Keratinocyte (primary cell): Measurements from ENCODE around the gene ATP5F1D. TPM values are rescaled to one million over a fixed set of nuclear protein-coding genes. Genes with fewer than 3 reads are reported as not detected.

Experiments used
- DNase-seq: peaks from one replicate; pipeline ENCODE4 v3.0.0-alpha.2; 2011; ENCODE audit warnings: low read depth, missing footprints, low spot score
- FAIRE-seq: peaks from 2 replicates; lab custom pipeline; 2011; peaks lifted over from hg19 to GRCh38; lab: Jason Lieb, UNC
- H2AFZ ChIP-seq: 2 replicates; pipeline ENCODE4 v1.6.0; 2012; ENCODE audit warnings: low read length, control low read depth, inconsistent platforms; ENCODE audit not compliant: control insufficient read depth
- H3K27ac ChIP-seq: 2 replicates; pipeline ENCODE4 v1.5.1; 2011; ENCODE audit warnings: low read length; ENCODE audit not compliant: control insufficient read depth, insufficient read depth
- H3K27me3 ChIP-seq: 3 replicates; pipeline ENCODE4 v1.6.0; 2011; ENCODE audit warnings: low read length; ENCODE audit not compliant: control insufficient read depth, insufficient read depth; ENCODE audit errors: extremely low read depth
- H3K36me3 ChIP-seq, 2 experiments: 2 replicates in 1 of 2; 3 replicates in 1 of 2; pipeline ENCODE4 v1.5.1; 2011; ENCODE audit warnings: low read length in 2 of 2, mild to moderate bottlenecking in 1 of 2; ENCODE audit not compliant: control insufficient read depth in 2 of 2, insufficient read depth in 2 of 2; ENCODE audit errors: extremely low read depth in 1 of 2
- H3K4me1 ChIP-seq: 3 replicates; pipeline ENCODE4 v1.5.1; 2011; ENCODE audit warnings: low read length; ENCODE audit not compliant: control insufficient read depth, insufficient read depth; ENCODE audit errors: extremely low read depth
- H3K4me2 ChIP-seq: 3 replicates; pipeline ENCODE4 v1.6.0; 2011; ENCODE audit warnings: low read depth, low read length; ENCODE audit not compliant: control insufficient read depth, insufficient read depth; ENCODE audit errors: extremely low read depth
- H3K4me3 ChIP-seq, 3 experiments: fragments of 200-600 bp in 1 of 3; sonication (generic) in 1 of 3; 2 replicates in 2 of 3; 3 replicates in 1 of 3; pipeline ENCODE4 v1.5.1; 2011 to 2016; ENCODE audit warnings: low read length in 3 of 3, mild to moderate bottlenecking in 3 of 3, control low read depth in 2 of 3, inconsistent platforms in 1 of 3, low read depth in 1 of 3, mixed read lengths in 1 of 3, mixed run types in 1 of 3, moderate library complexity in 1 of 3; ENCODE audit not compliant: control insufficient read depth in 2 of 3, insufficient read depth in 2 of 3; ENCODE audit errors: extremely low read depth in 1 of 3
- H3K79me2 ChIP-seq: 2 replicates; pipeline ENCODE4 v1.6.0; 2012; ENCODE audit warnings: low read length; ENCODE audit not compliant: control insufficient read depth, insufficient read depth
- H3K9ac ChIP-seq: 3 replicates; pipeline ENCODE4 v1.6.0; 2011; ENCODE audit warnings: low read length; ENCODE audit not compliant: control insufficient read depth, insufficient read depth; ENCODE audit errors: extremely low read depth
- H3K9me1 ChIP-seq: 3 replicates; pipeline ENCODE4 v1.6.0; 2011; ENCODE audit warnings: low read length; ENCODE audit not compliant: control insufficient read depth, insufficient read depth; ENCODE audit errors: extremely low read depth
- H3K9me3 ChIP-seq: 2 replicates; pipeline ENCODE4 v1.5.1; 2012; ENCODE audit warnings: low read depth, low read length; ENCODE audit not compliant: control insufficient read depth
- H4K20me1 ChIP-seq: 3 replicates; pipeline ENCODE4 v1.6.0; 2011; ENCODE audit warnings: low read length; ENCODE audit not compliant: control insufficient read depth, insufficient read depth; ENCODE audit errors: extremely low read depth
- CTCF ChIP-seq, 3 experiments: IDR thresholded peaks in 1 of 3; conservative IDR thresholded peaks in 1 of 3; optimal IDR thresholded peaks in 1 of 3; 2 replicates in 2 of 3; 3 replicates in 1 of 3; pipeline versions ENCODE3 to v1.5.1; 2011; ENCODE audit warnings: low read length in 3 of 3, mild to moderate bottlenecking in 3 of 3, moderate library complexity in 2 of 3, control low read depth in 1 of 3, inconsistent platforms in 1 of 3; ENCODE audit not compliant: insufficient read depth in 2 of 3; ENCODE audit errors: extremely low read depth in 1 of 3
- EZH2 ChIP-seq: IDR thresholded peaks from one replicate; pipeline ENCODE4 v1.6.1; 2012; ENCODE audit warnings: inconsistent platforms, mild to moderate bottlenecking, low read length, moderate library complexity
- dilution Hi-C: fragments of 300-500 bp; cut with MboI; formaldehyde crosslinking; loops from one replicate; pipeline ENCODE4 v1.7.0; 2020; ENCODE audit warnings: low sequenced_read_pairs; ENCODE audit not compliant: extremely low pct_ligation_motif_present
- polyA plus RNA-seq, 5 experiments: library from polyadenylated mRNA; depleted of rRNA in 3 of 5; stranded (reverse) in 3 of 5; stranded (forward) in 1 of 5; unstranded in 1 of 5; fragments of >200 nt; gene quantifications; 1 replicate in 1 of 5; 2 replicates in 3 of 5; 3 replicates in 1 of 5; pipeline versions ENCODE4 v1.2.1 to v1.2.3, GENCODE V29; 2011 to 2012; ENCODE audit warnings: missing spikeins in 2 of 5, low read depth in 1 of 5, low replicate concordance in 1 of 5

ATP5F1D gene
- polyA plus RNA-seq, 1 donor (not counting 4 experiments of a cell fraction or from before 2014, with no cell fraction given), result 51.3 TPM

- no peaks in the 10 kb centered on the region for H3K9me3 ChIP-seq
- no peaks in the 10 kb centered on the region for H3K9me1 ChIP-seq
- TF ChIP-seq EZH2, result no peak
- no peak for TF ChIP-seq CTCF (optimal IDR thresholded peaks at IDR 0.05 in 1 of 3, IDR thresholded peaks at IDR 0.05 in 1 of 3, conservative IDR thresholded peaks at IDR 0.05 in 1 of 3; ENCODE audit: extremely low read depth in 1 of 3, insufficient read depth in 2 of 3, low read length in 3 of 3)
- no peak overlapping the region for H3K4me2 ChIP-seq
- H3K79me2 ChIP-seq, result no peaks in the 10 kb centered on the region
- no peaks in the 10 kb centered on the region for H3K36me3 ChIP-seq
- no peak overlapping the region for H3K9ac ChIP-seq
- H3K4me3 ChIP-seq, result no peak overlapping the region
- FAIRE-seq, result no peak
- no peak for DNase-seq
- peaks cover 91% of the 10 kb centered on the region for H3K27me3 ChIP-seq
- peaks cover 3% of the 10 kb centered on the region for H4K20me1 ChIP-seq
- H2AFZ ChIP-seq, result no peak overlapping the region
- no peaks in the 10 kb centered on the region for H3K4me1 ChIP-seq
- dilution Hi-C loops, result no loop called here
- no peak overlapping the region for H3K27ac ChIP-seq
These were observed 46.7 kb downstream of the ATP5F1D start for GRCh38 chr19:1288226-1288612.

- Histone ChIP-seq H3K9me1 (no peaks in the 10 kb centered on the region), H3K79me2 (no peaks in the 10 kb centered on the region), H3K4me1 (no peaks in the 10 kb centered on the region), H3K36me3 (no peaks in the 10 kb centered on the region), H3K27me3 (peaks cover 91% of the 10 kb centered on the region), H4K20me1 (peaks cover 3% of the 10 kb centered on the region), H2AFZ (no peak overlapping the region), H3K27ac (no peak overlapping the region), H3K4me3 (no peak overlapping the region), H3K9ac (no peak overlapping the region), H3K9me3 (no peaks in the 10 kb centered on the region), H3K4me2 (no peak overlapping the region)
- dilution Hi-C loops, result no loop called here
- FAIRE-seq, result no peak
- DNase-seq, result no peak
- peak; percentile 67 for TF ChIP-seq EZH2
- no peak for TF ChIP-seq CTCF (optimal IDR thresholded peaks at IDR 0.05 in 1 of 3, IDR thresholded peaks at IDR 0.05 in 1 of 3, conservative IDR thresholded peaks at IDR 0.05 in 1 of 3; ENCODE audit: extremely low read depth in 1 of 3, insufficient read depth in 2 of 3, low read length in 3 of 3)
These were observed 47.5 kb downstream of the ATP5F1D start for GRCh38 chr19:1288833-1289685.
